Measurements from ENCODE around the gene IL13RA2. TPM values are rescaled to one million over a fixed set of nuclear protein-coding genes. Genes with fewer than 3 reads are reported as not detected.

Gene IL13RA2
- total and polyA plus RNA-seq, 2 donors (not counting 3 experiments of a cell fraction or from before 2014, with no cell fraction given), result not detected

GRCh38 chrX:115036029-115036428 is 18.6 kb upstream of the IL13RA2 start:
- Histone ChIP-seq H3K36me3 (ENCODE audit: control insufficient read depth in 2 of 2, extremely low read depth in 1 of 2, insufficient read depth in 2 of 2, low read length in 2 of 2) (no peaks in the 10 kb centered on the region), H4K20me1 (replicated peaks; ENCODE audit: control insufficient read depth, extremely low read depth, insufficient read depth, low read length) (no peaks in the 10 kb centered on the region), H3K27me3 (ENCODE audit: control insufficient read depth in 2 of 2, insufficient read depth in 2 of 2, low read length in 2 of 2) (no peaks in the 10 kb centered on the region), H3K4me3 (replicated peaks in 1 of 3; ENCODE audit: insufficient read depth in 1 of 3, low read depth in 1 of 3, low read length in 3 of 3) (no peak overlapping the region), H3K4me1 (ENCODE audit: control insufficient read depth, extremely low read depth, insufficient read depth, low read length) (peaks cover 3% of the 10 kb centered on the region), H2AFZ (ENCODE audit: low read depth, low read length) (no peak overlapping the region), H3K4me2 (ENCODE audit: insufficient read depth, low read length) (no peak overlapping the region), H3K9ac (replicated peaks; ENCODE audit: extremely low read depth, insufficient read depth, low read length) (no peak overlapping the region), H3K9me1 (replicated peaks; ENCODE audit: control insufficient read depth, extremely low read depth, insufficient read depth, low read length) (no peaks in the 10 kb centered on the region), H3K9me3 (replicated peaks; ENCODE audit: control insufficient read depth, insufficient read depth, low read length) (no peaks in the 10 kb centered on the region), H3K79me2 (ENCODE audit: control insufficient read depth, insufficient read depth, low read length) (no peaks in the 10 kb centered on the region), H3K27ac (ENCODE audit: insufficient read depth, low read depth, low read length) (no peak overlapping the region)
- TF ChIP-seq, protein P1, sequence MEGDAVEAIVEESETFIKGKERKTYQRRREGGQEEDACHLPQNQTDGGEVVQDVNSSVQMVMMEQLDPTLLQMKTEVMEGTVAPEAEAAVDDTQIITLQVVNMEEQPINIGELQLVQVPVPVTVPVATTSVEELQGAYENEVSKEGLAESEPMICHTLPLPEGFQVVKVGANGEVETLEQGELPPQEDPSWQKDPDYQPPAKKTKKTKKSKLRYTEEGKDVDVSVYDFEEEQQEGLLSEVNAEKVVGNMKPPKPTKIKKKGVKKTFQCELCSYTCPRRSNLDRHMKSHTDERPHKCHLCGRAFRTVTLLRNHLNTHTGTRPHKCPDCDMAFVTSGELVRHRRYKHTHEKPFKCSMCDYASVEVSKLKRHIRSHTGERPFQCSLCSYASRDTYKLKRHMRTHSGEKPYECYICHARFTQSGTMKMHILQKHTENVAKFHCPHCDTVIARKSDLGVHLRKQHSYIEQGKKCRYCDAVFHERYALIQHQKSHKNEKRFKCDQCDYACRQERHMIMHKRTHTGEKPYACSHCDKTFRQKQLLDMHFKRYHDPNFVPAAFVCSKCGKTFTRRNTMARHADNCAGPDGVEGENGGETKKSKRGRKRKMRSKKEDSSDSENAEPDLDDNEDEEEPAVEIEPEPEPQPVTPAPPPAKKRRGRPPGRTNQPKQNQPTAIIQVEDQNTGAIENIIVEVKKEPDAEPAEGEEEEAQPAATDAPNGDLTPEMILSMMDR (IDR thresholded peaks at IDR 0.05; ENCODE audit: extremely low read depth in 1 of 2, insufficient read depth in 1 of 2, low read depth in 1 of 2, low read length in 2 of 2), result no peak
- no TSS peak for BruUV-seq (replicated peaks)
- no peak for DNase-seq (ENCODE audit: low read depth, low spot score)
- POLR2A ChIA-PET, result no interaction called here
- no peak for FAIRE-seq
- CTCF ChIA-PET, result no interaction called here
- dilution Hi-C loops (cut with MboI; ENCODE audit: extremely low pct_ligation_motif_present, low sequenced_read_pairs) (no loop called here), intact Hi-C loops (cut with micrococcal nuclease) (no loop called here)

GRCh38 chrX:115031989-115032388 is 14.6 kb upstream of the IL13RA2 start:
- Histone ChIP-seq H3K9me1 (replicated peaks; ENCODE audit: control insufficient read depth, extremely low read depth, insufficient read depth, low read length) (no peaks in the 10 kb centered on the region), H3K4me2 (ENCODE audit: insufficient read depth, low read length) (no peak overlapping the region), H2AFZ (ENCODE audit: low read depth, low read length) (no peak overlapping the region), H4K20me1 (replicated peaks; ENCODE audit: control insufficient read depth, extremely low read depth, insufficient read depth, low read length) (no peaks in the 10 kb centered on the region), H3K27ac (ENCODE audit: insufficient read depth, low read depth, low read length) (no peak overlapping the region), H3K4me3 (replicated peaks in 1 of 3; ENCODE audit: insufficient read depth in 1 of 3, low read depth in 1 of 3, low read length in 3 of 3) (no peak overlapping the region), H3K27me3 (ENCODE audit: control insufficient read depth in 2 of 2, insufficient read depth in 2 of 2, low read length in 2 of 2) (no peaks in the 10 kb centered on the region), H3K36me3 (ENCODE audit: control insufficient read depth in 2 of 2, extremely low read depth in 1 of 2, insufficient read depth in 2 of 2, low read length in 2 of 2) (no peaks in the 10 kb centered on the region), H3K9me3 (replicated peaks; ENCODE audit: control insufficient read depth, insufficient read depth, low read length) (no peaks in the 10 kb centered on the region), H3K79me2 (ENCODE audit: control insufficient read depth, insufficient read depth, low read length) (no peaks in the 10 kb centered on the region), H3K4me1 (ENCODE audit: control insufficient read depth, extremely low read depth, insufficient read depth, low read length) (peaks cover 19% of the 10 kb centered on the region), H3K9ac (replicated peaks; ENCODE audit: extremely low read depth, insufficient read depth, low read length) (no peak overlapping the region)
- POLR2A ChIA-PET, result no interaction called here
- TF ChIP-seq EZH2 (IDR thresholded peaks at IDR 0.05; ENCODE audit: borderline replicate concordance, low read depth, low read length, severe bottlenecking) (no peak), FOS (IDR thresholded peaks at IDR 0.05; ENCODE audit: borderline replicate concordance, insufficient read depth, low read length) (no peak), MYC (IDR thresholded peaks at IDR 0.05; ENCODE audit: low read depth, low read length) (no peak), GATA2 (IDR thresholded peaks at IDR 0.05; ENCODE audit: insufficient read depth, insufficient read length, low read depth, low read length) (no peak), POLR2AphosphoS5 (IDR thresholded peaks at IDR 0.05; ENCODE audit: insufficient read depth, low read depth, low read length) (no peak), POLR2A (IDR thresholded peaks at IDR 0.05; ENCODE audit: low read depth, low read length) (no peak), JUN (IDR thresholded peaks at IDR 0.05; ENCODE audit: borderline replicate concordance, insufficient read depth, insufficient read length, low read depth) (no peak)
- TF ChIP-seq, protein P2, sequence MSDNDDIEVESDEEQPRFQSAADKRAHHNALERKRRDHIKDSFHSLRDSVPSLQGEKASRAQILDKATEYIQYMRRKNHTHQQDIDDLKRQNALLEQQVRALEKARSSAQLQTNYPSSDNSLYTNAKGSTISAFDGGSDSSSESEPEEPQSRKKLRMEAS (IDR thresholded peaks at IDR 0.05; ENCODE audit: insufficient read depth, insufficient read length), result no peak
- TF ChIP-seq, protein P1 (IDR thresholded peaks at IDR 0.05; ENCODE audit: extremely low read depth in 1 of 2, insufficient read depth in 1 of 2, low read depth in 1 of 2, low read length in 2 of 2), result no peak
- FAIRE-seq, result no peak
- BruUV-seq (replicated peaks), result no TSS peak
- dilution Hi-C loops (cut with MboI; ENCODE audit: extremely low pct_ligation_motif_present, low sequenced_read_pairs) (no loop called here), intact Hi-C loops (cut with micrococcal nuclease) (no loop called here)
- CTCF ChIA-PET, result interaction anchor here (1.8 kb wide), 1 partner anchor 10 kb away, joined by 5 read pairs; no protein-coding TSS in a partner anchor
- no peak for DNase-seq (ENCODE audit: low read depth, low spot score)

Measured in endothelial cell of umbilical vein (primary cell).